ENCODE results near the gene TSN.
"Not testable (repeated sequence)": the region's sequence is repeated elsewhere in the genome, so short reads cannot be mapped to it uniquely, and the experiment has no call there.

GRCh38 chr2:121807771-121808170, 52.3 kb downstream of the TSN start:
- TF ChIP-seq, protein P1, sequence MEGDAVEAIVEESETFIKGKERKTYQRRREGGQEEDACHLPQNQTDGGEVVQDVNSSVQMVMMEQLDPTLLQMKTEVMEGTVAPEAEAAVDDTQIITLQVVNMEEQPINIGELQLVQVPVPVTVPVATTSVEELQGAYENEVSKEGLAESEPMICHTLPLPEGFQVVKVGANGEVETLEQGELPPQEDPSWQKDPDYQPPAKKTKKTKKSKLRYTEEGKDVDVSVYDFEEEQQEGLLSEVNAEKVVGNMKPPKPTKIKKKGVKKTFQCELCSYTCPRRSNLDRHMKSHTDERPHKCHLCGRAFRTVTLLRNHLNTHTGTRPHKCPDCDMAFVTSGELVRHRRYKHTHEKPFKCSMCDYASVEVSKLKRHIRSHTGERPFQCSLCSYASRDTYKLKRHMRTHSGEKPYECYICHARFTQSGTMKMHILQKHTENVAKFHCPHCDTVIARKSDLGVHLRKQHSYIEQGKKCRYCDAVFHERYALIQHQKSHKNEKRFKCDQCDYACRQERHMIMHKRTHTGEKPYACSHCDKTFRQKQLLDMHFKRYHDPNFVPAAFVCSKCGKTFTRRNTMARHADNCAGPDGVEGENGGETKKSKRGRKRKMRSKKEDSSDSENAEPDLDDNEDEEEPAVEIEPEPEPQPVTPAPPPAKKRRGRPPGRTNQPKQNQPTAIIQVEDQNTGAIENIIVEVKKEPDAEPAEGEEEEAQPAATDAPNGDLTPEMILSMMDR (IDR thresholded peaks at IDR 0.05), result not testable (repeated sequence)
- not testable (repeated sequence) for TF ChIP-seq POLR2AphosphoS5 (IDR thresholded peaks at IDR 0.05; ENCODE audit: low read depth, low read length)
